NCI-H345 treated with DMSO at 0.1 percent for 48 hours (cell line): Measurements from ENCODE around the gene ISL2.

ENCODE experiments used
- DNase-seq: peaks from one replicate; lab custom pipeline; 2025; ENCODE audit not compliant: unreplicated experiment; lab: John Stamatoyannopoulos, UW

Gene ISL2

GRCh38 chr15:76327191-76328105, 9.1 kb upstream of the ISL2 start:
- DNase-seq, result no peak

DNA sequence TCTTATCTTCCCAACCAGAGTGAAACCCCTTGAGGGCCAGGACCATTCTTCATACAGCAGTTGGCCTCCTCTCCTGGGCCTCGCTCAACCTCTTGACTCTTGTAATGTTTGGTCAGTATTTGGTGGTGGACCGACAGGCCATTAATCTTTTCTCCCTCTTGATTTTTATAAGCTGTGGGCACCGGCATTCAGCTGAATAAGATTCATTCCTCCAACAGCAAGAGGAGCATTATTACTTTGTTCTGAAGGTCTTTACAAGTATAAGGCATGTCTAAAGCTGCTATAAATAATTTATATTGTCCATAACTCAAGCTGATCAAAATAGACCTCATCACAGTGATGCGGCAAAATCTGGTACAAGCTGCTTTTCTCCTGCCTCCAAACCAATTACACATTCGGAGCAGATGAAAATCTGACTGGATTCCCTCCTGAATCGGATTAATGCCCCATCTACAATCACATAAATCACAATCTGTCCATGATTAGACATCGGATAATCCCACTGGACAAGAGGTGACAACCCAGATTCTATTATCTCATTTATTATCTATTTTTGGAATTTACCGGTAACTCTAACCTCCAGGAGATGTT, 8.4 kb upstream of the ISL2 start:
- DNase-seq, result no peak

GRCh38 chr15:76328958-76329357, 7.6 kb upstream of the ISL2 start:
- DNase-seq, result no peak

DNA sequence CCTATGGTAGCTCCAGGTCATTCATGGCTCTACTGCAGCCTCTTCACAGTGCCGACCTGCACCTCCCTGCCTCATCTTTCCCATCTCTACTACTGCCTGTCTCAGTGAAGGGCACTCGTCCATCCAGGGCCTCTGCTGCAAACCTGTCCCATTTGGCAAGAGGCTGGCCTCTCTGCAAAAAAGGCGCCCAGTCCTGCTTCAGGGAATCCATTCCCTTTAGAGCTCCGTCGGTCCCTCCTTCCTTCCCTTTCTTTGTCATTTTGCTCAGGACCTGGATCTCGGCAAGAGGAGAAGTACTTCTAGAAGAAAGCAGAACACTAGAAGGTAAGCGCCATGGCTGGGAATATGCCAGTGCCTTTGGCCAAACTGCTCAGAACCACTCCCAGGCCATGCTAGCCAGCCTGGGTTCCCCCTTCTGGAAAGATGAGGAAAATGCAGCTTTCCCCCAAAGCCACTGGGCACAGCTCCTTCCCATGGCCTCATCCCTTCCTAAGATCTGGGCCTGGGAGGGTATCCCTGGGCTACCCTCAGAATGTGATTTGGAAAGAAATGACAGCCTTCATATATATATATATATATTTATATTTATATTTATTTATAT, 6.4 kb upstream of the ISL2 start:
- DNase-seq, result no peak

- no peak for DNase-seq
Measured at GRCh38 chr15:76332796-76333195, 3.8 kb upstream of the ISL2 start.

GRCh38 chr15:76333309-76333708, 3.3 kb upstream of the ISL2 start:
- no peak for DNase-seq

GRCh38 chr15:76333720-76334437, 2.7 kb upstream of the ISL2 start:
- no peak for DNase-seq

GRCh38 chr15:76334438-76335306, 1.9 kb upstream of the ISL2 start:
- no peak for DNase-seq

GRCh38 chr15:76335307-76336253, 993 bp upstream of the ISL2 start:
- DNase-seq, result no peak

DNA sequence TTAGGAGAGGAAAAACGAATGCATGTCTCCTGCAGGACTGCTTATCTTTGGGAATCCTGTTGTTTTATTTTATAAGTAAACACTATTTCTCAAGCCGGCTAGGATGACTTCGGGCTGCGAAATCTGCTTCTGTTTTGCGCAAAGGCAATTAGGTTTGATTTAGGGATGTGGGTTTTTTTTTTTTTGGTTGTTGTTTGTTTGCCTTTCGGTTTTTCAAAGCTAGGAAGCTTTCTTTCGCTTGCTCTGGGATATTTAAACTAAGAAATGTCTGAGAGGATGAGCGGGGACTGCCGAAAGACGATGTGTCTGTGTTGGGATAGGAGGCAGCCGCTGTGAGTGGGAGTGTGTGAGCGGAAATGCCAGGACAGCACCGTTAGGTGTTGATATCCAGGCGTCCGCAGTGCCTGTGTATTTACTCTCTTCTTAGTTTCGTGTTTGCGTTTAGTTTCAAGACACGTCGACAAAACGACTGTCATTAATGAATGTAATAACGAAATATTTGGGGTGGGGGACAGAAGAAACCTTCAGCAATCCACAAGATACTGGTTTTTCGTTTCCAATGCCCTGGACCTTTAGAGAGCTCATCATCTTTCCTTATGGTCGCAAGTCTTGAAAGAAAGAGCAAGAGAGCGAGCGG, 604 bp downstream of the ISL2 start:
- no peak for DNase-seq

DNA sequence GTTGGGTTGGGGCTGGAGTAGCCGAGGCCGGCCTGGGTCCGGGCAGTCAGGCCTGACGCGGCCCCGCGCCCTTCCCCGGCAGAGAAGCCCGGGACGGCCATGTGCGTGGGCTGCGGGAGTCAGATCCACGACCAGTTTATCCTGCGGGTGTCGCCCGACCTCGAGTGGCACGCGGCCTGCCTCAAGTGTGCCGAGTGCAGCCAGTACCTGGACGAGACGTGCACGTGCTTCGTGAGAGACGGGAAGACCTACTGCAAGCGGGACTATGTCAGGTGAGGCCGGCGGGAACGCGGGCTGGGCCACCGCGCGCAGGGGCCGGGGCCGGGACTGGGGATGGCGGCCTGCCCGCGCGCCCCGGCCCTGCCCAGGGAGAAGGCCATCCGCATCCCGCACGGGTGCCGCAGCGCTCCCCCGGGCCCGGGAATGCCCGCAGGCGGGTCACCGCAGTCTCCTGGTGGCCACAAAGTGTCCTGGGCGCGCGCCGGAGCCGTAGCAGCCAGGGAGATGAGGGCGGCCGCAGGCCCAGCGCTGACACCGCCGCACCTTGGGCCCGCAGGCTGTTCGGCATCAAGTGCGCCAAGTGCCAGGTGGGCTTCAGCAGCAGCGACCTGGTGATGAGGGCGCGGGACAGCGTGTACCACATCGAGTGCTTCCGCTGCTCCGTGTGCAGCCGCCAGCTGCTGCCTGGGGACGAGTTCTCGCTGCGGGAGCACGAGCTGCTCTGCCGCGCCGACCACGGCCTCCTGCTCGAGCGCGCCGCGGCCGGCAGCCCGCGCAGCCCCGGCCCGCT, 1.3 kb downstream of the ISL2 start:
- DNase-seq, result no peak

DNA sequence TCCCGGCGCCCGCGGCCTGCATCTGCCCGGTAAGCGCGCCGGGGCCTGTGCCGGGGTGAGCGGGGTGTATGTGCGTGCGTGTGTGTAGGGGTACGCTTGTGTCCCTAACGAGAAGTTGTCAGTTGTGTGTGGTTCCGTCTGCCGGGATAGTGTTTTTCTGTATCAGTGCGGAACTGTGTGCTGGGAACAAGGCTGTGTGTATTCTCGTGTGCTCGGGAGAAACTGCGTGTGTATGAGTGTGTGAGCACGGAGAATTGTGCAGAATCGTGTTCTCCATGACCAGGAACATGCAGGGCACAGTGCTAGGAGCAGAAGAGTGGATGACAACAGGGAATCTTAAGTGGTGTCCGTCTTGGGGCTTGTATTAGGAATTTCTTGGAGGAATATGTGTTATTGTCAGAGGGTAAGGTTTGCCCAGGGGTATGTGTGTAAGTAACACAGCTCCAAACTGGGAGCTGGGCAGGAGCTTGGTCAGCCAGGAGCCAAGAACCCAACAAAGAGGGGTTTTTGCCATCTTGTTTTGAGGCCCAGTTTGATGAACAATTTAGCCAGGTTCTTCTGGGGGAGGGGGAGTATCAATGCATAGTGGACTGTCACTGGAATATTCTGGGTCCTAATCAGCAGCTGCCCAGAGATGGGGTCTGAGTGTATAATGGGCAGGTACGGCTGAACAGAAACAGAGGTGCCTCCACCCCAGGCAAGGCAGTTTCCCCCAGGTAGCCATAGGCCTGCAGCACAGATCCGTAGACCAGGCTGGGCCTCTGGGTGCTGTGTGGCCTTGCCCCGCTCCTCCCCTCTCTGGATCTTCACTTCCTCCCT, 2.1 kb downstream of the ISL2 start:
- no peak for DNase-seq

DNA sequence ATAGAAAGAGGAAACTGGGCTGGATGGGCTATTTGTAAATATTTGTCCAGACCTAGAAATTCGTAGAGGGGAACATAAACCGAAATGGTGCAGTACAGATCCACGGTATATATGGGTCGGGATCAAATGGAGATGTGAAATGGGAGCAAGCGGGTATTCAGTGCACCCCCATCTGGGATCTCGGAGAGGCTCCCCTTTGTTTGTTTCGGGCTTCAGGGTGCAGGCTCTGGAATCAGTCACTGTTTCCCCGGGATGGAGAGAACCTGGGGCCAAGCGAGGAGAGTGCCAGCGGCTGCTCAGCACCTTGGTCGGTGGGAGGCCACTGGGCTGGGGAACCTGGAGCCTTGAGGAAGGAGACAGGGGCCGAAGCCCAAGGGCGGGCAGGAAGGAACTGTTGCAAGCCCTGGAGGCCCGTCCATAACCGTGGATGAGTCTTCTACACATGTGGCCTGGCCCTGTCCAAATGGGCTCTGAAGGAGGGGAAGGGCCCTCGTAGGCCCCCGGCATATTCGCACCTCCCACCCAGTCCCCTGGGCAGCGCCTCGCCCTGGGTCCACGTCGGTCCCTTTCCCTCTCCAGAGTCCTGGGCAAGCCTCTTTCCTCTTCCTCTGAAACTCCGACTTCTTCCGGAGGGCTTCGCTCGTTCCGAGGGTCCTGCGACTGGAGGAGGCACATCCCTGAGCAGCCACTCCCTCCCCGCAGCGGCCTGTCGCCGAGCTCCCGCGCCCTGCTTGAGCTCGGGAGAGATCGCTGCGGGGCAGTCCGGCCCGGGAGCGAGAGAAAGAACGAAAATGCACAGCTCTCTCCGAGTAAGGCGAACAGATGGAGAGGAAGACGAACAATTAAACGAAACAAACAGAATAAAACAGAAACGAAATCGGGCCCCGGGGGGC, 3.0 kb downstream of the ISL2 start:
- DNase-seq, result no peak

GRCh38 chr15:76340198-76340802, 3.7 kb downstream of the ISL2 start:
- DNase-seq, result peak; percentile 9

- DNase-seq, result no peak
Measured at GRCh38 chr15:76340803-76341365, 4.3 kb downstream of the ISL2 start.
